Neuronal stem cell (in vitro differentiated cells): ENCODE data around the gene CTSZ.
"Not testable (repeated sequence)": the region's sequence is repeated elsewhere in the genome, so short reads cannot be mapped to it uniquely, and the experiment has no call there.

ENCODE experiments used
- DNase-seq: peaks from one replicate; pipeline ENCODE4 v3.0.0-alpha.2; 2013; ENCODE audit warnings: low spot score
- H2AFZ ChIP-seq: one replicate; pipeline ENCODE4 v1.6.1; 2013; ENCODE audit warnings: mild to moderate bottlenecking, low read length, inconsistent platforms
- H2AK5ac ChIP-seq: 2 replicates; pipeline ENCODE4 v1.6.1; 2013; ENCODE audit warnings: low read depth, mild to moderate bottlenecking, inconsistent platforms, low read length, moderate library complexity, mixed read lengths
- H2BK120ac ChIP-seq: 2 replicates; pipeline ENCODE4 v1.6.1; 2013; ENCODE audit warnings: low read depth, mild to moderate bottlenecking, inconsistent platforms, low read length, moderate library complexity, mixed read lengths
- H2BK12ac ChIP-seq: one replicate; pipeline ENCODE4 v1.6.1; 2013; ENCODE audit warnings: low read length, inconsistent platforms
- H2BK15ac ChIP-seq: 2 replicates; pipeline ENCODE4 v1.6.1; 2013; ENCODE audit warnings: mild to moderate bottlenecking, low read length, inconsistent platforms, mixed read lengths
- H2BK5ac ChIP-seq: one replicate; pipeline ENCODE4 v1.6.1; 2013; ENCODE audit warnings: inconsistent platforms, mild to moderate bottlenecking, low read length, moderate library complexity
- H3K14ac ChIP-seq: one replicate; pipeline ENCODE4 v1.6.1; 2013; ENCODE audit warnings: low read length, inconsistent platforms
- H3K18ac ChIP-seq: 2 replicates; pipeline ENCODE4 v1.6.1; 2013; ENCODE audit warnings: low read length, inconsistent platforms
- H3K23ac ChIP-seq: 2 replicates; pipeline ENCODE4 v1.6.1; 2013; ENCODE audit warnings: low read depth, mild to moderate bottlenecking, mixed read lengths, low read length, inconsistent platforms; ENCODE audit not compliant: poor library complexity
- H3K27ac ChIP-seq: replicated peaks from 3 replicates; pipeline ENCODE4 v1.5.1; 2013; ENCODE audit warnings: low read length, inconsistent platforms
- H3K27me3 ChIP-seq, 3 experiments: 2 replicates each; pipeline ENCODE4 v1.6.1; 2013; ENCODE audit warnings: low read length in 3 of 3, mild to moderate bottlenecking in 2 of 3, inconsistent platforms in 1 of 3, low read depth in 1 of 3, mixed read lengths in 1 of 3, moderate library complexity in 1 of 3; ENCODE audit not compliant: control insufficient read depth in 3 of 3, insufficient read depth in 3 of 3
- H3K36me3 ChIP-seq, 2 donors: replicated peaks in 1 of 2; 2 replicates each; pipeline ENCODE4 v1.6.1; 2013; ENCODE audit warnings: low read length in 2 of 2; ENCODE audit not compliant: control insufficient read depth in 2 of 2, insufficient read depth in 2 of 2
- H3K4ac ChIP-seq: 2 replicates; pipeline ENCODE4 v1.6.1; 2013; ENCODE audit warnings: inconsistent platforms, mild to moderate bottlenecking, low read length, moderate library complexity
- H3K4me1 ChIP-seq, 2 donors: 1 replicate in 1 of 2; 2 replicates in 1 of 2; pipeline ENCODE4 v1.6.1; 2013; ENCODE audit warnings: low read length in 2 of 2, low read depth in 1 of 2; ENCODE audit not compliant: control insufficient read depth in 2 of 2, insufficient read depth in 1 of 2
- H3K4me2 ChIP-seq: one replicate; pipeline ENCODE4 v1.6.1; 2013; ENCODE audit warnings: mild to moderate bottlenecking, low read length, inconsistent platforms; ENCODE audit not compliant: insufficient read depth, poor library complexity, severe bottlenecking
- H3K4me3 ChIP-seq, 2 donors: 2 replicates each; pipeline ENCODE4 v1.5.1; 2013; ENCODE audit warnings: low read length in 2 of 2, mild to moderate bottlenecking in 2 of 2, inconsistent platforms in 1 of 2, moderate library complexity in 1 of 2
- H3K79me1 ChIP-seq: one replicate; pipeline ENCODE4 v1.6.1; 2013; ENCODE audit warnings: low read depth, mild to moderate bottlenecking, inconsistent platforms, low read length, moderate library complexity
- H3K9ac ChIP-seq: one replicate; pipeline ENCODE4 v1.6.1; 2013; ENCODE audit warnings: mild to moderate bottlenecking, low read depth, low read length, inconsistent platforms; ENCODE audit not compliant: poor library complexity
- H3K9me3 ChIP-seq, 2 donors: replicated peaks in 1 of 2; 2 replicates each; pipeline versions ENCODE3 to v1.6.1; 2013; ENCODE audit warnings: low read length in 2 of 2, mild to moderate bottlenecking in 2 of 2, inconsistent platforms in 1 of 2, low read depth in 1 of 2, mixed read lengths in 1 of 2, moderate library complexity in 1 of 2; ENCODE audit not compliant: control insufficient read depth in 2 of 2, insufficient read depth in 1 of 2
- H4K8ac ChIP-seq: one replicate; pipeline ENCODE4 v1.6.1; 2013; ENCODE audit warnings: low read depth, mild to moderate bottlenecking, inconsistent platforms, low read length, moderate library complexity
- H4K91ac ChIP-seq: one replicate; pipeline ENCODE4 v1.6.1; 2013; ENCODE audit warnings: low read length, low read depth, mild to moderate bottlenecking, inconsistent platforms; ENCODE audit not compliant: poor library complexity
- WGBS, 2 donors: extraction: QIAGEN DNeasy Blood & Tissue Kit; methylation state at CpG; one replicate each; pipeline ENCODE4 v1.1.7; 2013; ENCODE audit warnings: missing lambda C conversion rate in 2 of 2, mixed read lengths in 1 of 2; ENCODE audit not compliant: insufficient read length in 2 of 2, insufficient replicate concordance in 1 of 2; ENCODE audit errors: extremely low coverage in 2 of 2; 5-methylcytosine and 5-hydroxymethylcytosine counted together

The CTSZ gene

DNA sequence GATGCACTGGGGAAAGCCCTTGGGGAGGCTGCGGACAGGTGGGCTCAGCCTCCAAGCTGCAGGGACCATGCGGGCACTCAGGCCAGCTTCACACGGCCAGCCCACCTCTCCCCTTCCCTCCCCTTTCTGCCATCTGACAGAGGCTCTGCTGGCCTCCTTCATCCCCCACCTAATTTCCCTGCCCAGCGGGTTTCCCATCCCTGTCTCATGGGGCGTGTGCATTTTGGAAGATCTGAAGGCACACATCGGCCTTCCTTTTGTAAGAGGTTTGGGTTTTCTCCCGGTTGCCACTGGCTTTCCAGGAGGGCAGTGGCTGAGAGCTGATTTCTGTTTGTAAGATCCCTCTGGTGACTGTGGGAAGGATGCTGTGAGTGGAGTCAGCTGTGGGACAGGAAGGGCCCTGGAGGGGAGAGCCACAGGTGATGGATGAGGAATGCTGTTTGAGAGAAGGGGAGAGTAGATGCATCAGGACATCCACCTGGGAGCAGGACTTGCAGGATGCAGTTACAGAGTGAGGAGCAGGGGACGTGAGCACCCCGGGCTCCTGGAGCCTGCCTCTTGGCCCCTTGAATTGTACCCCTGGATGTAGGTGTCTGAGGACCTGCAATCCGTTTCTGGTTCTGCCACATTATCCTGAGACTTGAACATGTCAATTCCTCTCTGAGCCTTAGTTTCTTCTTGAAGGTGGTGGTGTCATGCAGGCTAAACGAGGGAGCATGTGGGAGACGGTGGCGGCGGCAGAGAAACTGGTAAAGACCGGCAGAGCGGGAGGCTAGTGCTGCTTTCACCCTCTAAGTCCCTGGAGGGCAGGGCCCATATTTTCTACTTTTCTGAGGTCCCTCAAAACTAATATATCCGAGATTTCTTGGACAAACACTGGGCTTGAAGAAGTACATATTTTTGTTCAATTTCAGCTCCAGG is 6.2 kb upstream of the CTSZ start:
- H3K18ac ChIP-seq: no peak overlapping the region
- H3K4me3 ChIP-seq: no peak overlapping the region
- peaks cover 4 to 12% of the 10 kb centered on the region in 2 donors for H3K4me1 ChIP-seq
- DNase-seq: no peak
- no peak overlapping the region for H3K27ac ChIP-seq
- H3K27me3 ChIP-seq: no peaks in the 10 kb centered on the region
- no peak overlapping the region for H3K14ac ChIP-seq
- no peak overlapping the region for H4K91ac ChIP-seq
- no peak overlapping the region for H4K8ac ChIP-seq
- no peak overlapping the region for H2AK5ac ChIP-seq
- no CpG with 5 or more reads among the region's 17 CpGs for WGBS, 2 donors
- H3K79me1 ChIP-seq: no peaks in the 10 kb centered on the region
- H3K23ac ChIP-seq: no peak overlapping the region
- H2BK120ac ChIP-seq: no peak overlapping the region
- H3K9ac ChIP-seq: no peak overlapping the region
- H3K36me3 ChIP-seq: no peaks in the 10 kb centered on the region
- no peak overlapping the region for H2BK15ac ChIP-seq
- no peak overlapping the region for H3K4ac ChIP-seq
- H2BK12ac ChIP-seq: no peak overlapping the region
- H3K4me2 ChIP-seq: no peak overlapping the region
- H2BK5ac ChIP-seq: no peak overlapping the region
- H3K9me3 ChIP-seq: no peaks in the 10 kb centered on the region
- no peak overlapping the region for H2AFZ ChIP-seq

DNA sequence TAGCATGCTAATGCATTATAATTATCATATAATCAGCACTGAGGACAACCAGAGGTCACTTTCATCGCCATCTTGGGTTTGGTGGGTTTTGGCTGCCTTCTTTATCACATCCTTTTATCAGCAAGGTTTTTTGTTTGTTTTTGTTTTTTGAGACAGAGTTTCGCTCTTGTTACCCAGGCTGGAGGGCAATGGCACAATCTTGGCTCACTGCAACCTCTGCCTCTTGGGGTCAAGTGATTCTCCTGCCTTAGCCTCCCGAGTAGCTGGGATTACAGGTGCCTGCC is 4.8 kb upstream of the CTSZ start:
- H3K4me2 ChIP-seq, H2BK12ac ChIP-seq, H3K79me1 ChIP-seq, H2AFZ ChIP-seq, H2BK5ac ChIP-seq, H4K8ac ChIP-seq, H3K4me3 ChIP-seq, H3K9ac ChIP-seq, H3K23ac ChIP-seq, H3K4ac ChIP-seq, DNase-seq, H3K14ac ChIP-seq, H2AK5ac ChIP-seq, H3K9me3 ChIP-seq, H3K27me3 ChIP-seq, H3K36me3 ChIP-seq, H2BK120ac ChIP-seq, H2BK15ac ChIP-seq, H3K18ac ChIP-seq, H4K91ac ChIP-seq, H3K27ac ChIP-seq: not testable (repeated sequence)
- peaks cover 7 to 12% of the 10 kb centered on the region in 2 donors for H3K4me1 ChIP-seq
- no CpG with 5 or more reads among the region's 3 CpGs for WGBS, 2 donors

DNA sequence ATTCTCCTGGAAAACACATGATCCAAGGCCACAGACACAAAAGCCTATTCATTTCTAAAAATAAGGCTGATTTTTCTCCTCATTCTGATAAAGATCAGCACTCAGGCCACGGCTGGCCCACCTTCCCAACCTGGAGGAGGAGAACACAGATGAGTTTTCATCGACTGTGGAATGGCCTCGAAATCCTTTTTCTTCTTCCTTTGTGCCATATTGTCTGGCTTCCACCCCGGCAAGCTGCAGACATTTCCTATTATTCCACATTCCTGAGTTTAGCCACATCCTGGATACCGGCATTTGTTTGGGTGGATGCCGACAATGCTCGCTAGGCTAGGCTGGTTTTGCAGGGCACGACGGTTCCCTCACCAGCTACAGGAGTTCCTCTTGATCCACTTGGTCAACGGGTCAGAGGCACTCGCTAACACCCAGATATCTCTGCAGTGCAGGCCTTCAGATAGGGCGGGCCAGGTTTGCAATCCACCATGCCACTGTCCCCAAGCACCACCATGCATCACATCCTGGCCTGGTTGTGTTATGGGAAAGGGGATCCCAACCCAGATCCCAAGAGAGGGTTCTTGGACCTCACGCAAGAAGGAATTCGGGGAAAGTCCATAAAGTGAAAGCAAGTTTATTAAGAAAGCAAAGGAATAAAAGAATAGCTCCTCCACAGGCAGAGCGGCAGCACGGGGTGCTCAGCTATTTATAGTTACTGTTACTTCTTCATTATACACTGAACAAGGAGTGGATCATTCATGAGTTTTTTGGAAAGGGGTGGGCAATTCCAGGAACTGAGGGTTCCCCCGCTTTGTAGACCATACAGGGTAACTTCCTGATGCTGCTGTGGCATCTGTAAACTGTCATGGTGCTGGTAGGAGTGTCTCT is 4.2 kb upstream of the CTSZ start:
- H3K4me3 ChIP-seq: no peak overlapping the region
- no peak overlapping the region for H3K9ac ChIP-seq
- H4K91ac ChIP-seq: no peak overlapping the region
- peak overlapping the region; percentile 0 for H3K18ac ChIP-seq
- no peak overlapping the region for H3K4me2 ChIP-seq
- H3K27ac ChIP-seq: no peak overlapping the region
- no peak overlapping the region for H2BK5ac ChIP-seq
- no peak overlapping the region for H3K14ac ChIP-seq
- H2BK15ac ChIP-seq: no peak overlapping the region
- no peak overlapping the region for H2BK12ac ChIP-seq
- H3K4me1 ChIP-seq: peaks cover 10 to 12% of the 10 kb centered on the region in 2 donors
- H2AFZ ChIP-seq: peak overlapping the region; percentile 82
- no peak overlapping the region for H2AK5ac ChIP-seq
- H3K79me1 ChIP-seq: peaks cover 3% of the 10 kb centered on the region
- H3K4ac ChIP-seq: no peak overlapping the region
- no peak overlapping the region for H4K8ac ChIP-seq
- H3K9me3 ChIP-seq: no peaks in the 10 kb centered on the region
- H3K36me3 ChIP-seq: no peaks in the 10 kb centered on the region
- WGBS, 2 donors: no CpG with 5 or more reads among the region's 17 CpGs
- no peaks in the 10 kb centered on the region for H3K27me3 ChIP-seq
- H3K23ac ChIP-seq: no peak overlapping the region
- DNase-seq: no peak
- H2BK120ac ChIP-seq: no peak overlapping the region
